Measurements from ENCODE around the gene APBA3.

APBA3 gene

DNA sequence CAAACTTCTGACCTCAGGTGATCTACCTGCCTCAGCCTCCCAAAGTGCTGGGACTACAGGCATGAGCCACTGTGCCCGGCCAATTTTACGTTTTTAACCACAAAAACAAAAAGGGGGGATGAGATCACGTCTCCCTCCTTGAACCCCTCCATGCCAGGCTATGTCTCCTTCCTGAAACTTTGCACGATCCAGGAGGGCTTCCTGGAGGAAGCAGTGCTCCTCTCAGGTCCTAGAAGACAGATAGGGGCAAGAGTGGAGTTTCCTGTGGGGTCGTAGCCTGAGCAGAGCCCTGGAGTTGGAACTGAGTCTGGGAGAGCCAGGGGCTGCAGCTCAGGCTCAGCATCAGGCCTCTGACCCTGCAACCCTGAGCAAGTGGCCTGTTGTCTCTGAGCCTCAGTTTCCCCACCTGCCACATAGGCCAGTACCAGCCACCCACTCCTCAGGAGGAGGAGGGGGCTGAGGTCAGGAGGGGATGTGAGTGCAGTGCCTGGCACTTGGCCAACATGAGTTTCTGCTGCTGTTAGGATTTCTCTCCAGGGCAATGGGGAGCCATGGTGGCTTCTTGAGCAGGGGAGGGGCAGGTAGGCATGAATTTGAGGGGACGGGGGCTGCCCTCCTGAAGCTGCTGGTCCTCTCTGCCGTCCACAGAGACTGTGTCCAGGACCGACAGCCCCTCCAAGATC is 16.0 kb downstream of the APBA3 start:
- FAIRE-seq = no peak

DNA sequence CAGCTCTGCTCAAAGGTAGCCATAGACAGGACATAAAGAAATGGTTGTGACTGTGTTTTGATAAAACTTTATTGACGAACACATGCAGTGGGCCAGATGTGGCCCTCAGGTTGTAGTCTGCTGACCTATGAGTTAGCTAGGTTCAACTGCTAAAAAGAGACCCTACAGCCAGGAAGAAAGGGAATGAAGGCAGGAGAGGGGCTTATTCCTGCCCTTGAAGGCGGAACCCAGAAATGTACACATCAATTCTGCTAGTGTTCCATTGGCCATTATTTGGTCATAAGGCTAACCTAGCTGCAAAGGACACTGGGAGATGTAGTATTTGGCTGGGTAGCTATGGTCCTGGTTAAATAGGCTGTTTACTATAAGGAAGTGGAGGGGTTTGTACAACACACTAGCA is 18.0 kb downstream of the APBA3 start:
- FAIRE-seq = no peak

DNA sequence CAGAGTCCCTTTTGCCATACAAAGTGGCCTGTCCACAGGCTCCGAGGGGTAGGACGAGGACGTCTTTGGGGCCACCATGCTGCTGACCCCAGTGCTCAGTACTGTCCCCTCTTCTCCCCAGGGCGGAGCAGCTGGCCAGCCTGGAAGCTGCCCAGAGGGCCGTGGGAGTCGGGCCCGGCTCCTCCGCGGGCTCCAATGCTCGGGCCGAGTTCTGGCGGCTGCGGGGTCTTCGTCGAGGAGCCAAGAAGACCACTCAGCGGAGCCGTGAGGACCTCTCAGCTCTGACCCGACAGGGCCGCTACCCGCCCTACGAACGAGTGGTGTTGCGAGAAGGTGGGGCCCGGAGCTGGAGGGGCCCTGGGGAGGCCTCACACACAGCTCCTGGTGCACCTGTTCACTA is 21.1 kb downstream of the APBA3 start:
- no peak for FAIRE-seq

DNA sequence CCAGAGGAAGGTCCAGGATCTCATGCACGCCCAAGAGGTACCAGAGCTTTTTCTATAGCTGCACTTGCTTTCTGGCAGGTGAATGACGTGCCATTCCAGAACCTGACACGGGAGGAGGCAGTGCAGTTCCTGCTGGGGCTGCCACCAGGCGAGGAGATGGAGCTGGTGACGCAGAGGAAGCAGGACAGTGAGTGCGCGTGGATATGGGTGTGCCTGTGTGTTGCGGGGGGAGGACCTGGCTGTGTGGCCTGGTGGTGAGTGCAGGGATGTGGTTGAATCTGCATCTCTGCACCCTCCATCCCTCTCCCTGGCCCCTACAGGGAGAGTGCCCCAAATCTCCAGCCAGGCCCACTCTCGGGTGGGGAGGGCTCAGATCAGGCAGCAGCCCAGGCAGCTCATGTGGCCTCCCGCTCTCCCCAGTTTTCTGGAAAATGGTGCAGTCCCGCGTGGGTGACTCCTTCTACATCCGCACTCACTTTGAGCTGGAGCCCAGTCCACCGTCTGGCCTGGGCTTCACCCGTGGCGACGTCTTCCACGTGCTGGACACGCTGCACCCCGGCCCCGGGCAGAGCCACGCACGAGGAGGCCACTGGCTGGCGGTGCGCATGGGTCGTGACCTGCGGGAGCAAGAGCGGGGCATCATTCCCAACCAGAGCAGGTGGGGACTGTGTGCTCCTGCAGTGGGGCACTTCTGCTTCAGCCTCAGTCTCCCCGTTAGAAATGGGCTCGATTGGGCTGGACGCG is 22.8 kb downstream of the APBA3 start:
- no peak for FAIRE-seq

DNA sequence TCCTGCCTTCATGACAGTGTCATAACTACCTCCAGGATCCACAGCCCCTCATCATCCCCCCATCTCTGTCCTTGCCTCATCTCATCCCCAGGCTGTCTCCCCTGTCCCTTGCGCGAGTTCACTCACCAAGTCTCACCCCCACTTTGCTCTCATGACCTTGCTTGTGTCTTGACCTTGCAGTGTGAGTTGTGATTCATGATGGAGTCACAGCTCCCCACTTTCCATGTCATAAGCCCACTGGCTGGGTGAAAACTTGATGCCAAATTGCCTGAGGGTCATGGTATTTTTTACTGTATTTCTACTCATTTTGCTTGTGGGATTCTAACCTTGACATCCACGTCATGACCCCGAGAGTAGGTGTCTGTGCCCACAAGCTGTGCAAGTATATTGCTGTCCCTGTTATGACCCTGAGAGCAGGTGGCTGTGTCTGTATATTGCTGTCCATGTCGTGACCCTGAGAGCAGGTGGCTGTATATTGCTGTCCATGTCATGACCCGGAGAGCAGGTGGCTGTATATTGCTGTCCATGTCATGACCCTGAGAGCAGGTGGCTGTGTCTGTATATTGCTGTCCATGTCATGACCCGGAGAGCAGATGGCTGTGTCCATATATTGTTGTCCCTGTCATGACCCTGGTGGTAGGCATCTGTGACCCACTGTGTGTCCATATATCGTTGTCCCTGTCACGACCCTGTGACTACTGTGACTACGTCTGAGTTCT is 23.8 kb downstream of the APBA3 start:
- FAIRE-seq = no peak

DNA sequence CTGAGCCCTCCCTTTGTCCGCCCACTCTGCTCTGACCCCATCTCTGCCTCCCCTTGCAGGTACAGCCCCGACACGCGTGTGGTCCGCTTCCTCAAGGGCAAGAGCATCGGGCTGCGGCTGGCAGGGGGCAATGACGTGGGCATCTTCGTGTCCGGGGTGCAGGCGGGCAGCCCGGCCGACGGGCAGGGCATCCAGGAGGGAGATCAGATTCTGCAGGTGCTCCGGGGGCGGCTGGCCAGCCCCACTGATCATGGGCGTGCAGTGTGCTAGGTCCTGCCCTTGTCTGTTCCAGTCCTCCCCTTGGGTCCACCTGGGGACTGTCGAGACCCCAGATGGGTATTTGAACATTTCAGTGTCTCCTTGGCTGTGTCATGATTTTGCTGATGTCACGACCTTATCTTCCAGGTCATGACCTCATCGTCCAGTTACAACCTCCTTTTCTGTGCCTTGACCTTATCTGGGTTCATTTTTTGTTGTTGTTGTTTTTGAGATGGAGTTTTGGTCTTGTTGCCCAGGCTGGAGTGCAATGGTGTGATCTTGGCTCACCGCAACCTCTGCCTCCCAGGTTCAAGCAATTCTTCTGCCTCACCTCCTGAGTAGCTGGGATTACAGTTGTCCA is 25.3 kb downstream of the APBA3 start:
- no peak for FAIRE-seq

DNA sequence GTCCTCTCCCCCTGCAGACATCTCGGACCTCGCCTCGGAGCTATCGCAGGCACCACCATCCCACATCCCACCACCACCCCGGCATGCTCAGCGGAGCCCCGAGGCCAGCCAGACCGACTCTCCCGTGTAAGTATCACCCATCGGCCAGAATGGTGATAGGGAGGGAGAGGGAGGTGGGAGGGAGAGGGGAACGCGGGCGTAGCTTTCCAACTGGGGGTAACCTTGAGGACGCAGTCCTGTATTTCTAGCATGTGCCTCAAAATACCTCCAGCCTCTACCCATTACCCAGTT is 27.2 kb downstream of the APBA3 start:
- no peak for FAIRE-seq

DNA sequence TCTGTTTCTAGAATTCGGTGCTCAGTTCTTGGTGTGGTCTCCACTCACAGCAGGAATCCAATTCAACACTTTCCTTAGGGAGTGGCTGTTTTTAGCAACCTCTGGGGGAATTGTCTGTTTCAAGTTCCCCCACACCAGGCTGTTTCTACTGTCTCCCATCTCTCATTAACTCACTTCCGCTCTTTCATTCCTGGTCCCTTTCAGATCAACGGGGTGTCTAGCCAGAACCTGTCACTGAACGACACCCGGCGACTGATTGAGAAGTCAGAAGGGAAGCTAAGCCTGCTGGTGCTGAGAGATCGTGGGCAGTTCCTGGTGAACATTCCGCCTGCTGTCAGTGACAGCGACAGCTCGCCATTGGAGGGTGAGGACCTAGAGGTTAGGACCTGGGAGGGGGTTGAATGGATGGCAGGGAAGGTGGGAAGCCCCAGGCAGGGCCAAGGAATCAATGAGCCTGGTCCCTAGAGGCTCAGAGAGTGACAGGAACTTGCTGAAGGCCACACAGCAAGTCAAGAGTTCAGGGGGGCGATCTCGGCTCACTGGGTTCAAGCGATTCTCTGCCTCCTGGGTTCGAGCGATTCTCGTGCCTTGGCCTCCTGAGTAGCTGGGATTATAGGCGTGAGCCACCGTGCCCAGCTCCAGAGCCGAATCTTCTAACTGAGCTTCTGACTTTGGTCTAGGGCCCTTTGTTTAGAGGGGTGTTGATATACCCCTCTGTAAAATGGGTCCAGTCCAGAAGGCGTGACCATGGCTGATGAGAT is 27.8 kb downstream of the APBA3 start:
- FAIRE-seq = no peak

DNA sequence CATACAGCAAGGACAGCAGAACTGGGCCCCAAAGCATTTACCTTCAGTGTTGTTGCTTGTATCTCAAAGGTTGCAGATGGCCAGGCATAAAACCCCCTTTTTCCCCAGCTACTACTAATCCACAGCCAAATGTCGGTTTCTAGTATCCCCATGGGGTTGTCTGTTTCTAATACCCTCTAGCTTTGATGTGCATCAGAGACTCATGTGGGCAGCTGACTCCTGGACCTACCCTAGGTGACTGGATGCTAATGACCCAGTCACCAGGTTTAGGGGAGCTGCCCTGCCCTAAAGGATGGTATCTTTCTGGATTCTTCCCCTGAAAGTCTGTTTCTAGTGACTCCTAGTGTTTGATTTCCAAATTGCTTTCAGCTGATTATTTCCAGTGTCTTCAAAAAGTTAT is 29.4 kb downstream of the APBA3 start:
- no peak for FAIRE-seq

DNA sequence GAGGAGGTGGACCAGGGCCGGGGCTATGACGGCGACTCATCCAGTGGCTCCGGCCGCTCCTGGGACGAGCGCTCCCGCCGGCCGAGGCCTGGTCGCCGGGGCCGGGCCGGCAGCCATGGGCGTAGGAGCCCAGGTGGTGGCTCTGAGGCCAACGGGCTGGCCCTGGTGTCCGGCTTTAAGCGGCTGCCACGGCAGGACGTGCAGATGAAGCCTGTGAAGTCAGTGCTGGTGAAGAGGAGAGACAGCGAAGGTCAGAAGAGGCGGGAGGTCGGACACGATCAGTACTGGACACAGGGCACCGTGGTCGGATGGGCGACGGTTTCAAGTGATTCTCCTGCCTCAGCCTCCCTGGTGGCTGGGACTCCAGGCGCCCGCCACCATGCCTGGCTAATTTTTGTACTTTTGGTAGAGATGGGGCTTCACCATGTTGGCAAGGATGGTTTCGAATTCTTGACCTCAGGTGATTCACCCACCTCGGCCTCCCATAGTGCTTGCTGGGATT is 31.0 kb downstream of the APBA3 start:
- no peak for FAIRE-seq

DNA sequence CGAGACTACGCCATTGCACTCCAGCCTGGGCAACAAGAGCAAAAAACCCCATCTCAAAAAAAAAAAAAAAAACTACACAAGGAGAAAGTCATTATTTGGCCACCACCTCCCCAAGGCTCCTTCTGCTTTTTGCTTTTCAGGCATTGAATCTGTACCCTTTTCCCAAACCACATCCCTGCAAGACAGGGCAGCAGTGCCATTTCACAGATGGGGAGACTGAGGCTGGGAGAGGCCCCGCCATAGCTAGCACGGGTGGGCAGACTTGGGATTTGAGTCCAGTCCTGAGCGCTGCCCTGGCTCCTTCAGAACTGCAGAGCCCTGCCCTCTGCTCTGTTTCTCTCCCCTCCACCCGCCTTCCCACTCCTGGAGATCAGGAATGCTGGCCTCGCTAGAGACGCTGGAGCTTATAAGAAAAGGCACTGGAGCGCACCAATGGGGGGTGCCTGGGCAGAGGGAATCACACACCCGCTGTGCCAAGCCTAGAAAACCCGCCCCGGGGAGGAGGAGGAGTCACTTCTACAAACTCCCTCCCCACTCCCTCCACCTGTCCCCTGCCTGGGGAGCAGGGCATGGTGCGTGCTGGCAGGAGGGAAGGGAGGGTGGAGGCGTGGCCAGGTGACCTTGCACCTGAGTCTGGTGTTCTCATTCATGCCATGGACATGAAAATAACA is 35.7 kb downstream of the APBA3 start:
- FAIRE-seq = no peak

DNA sequence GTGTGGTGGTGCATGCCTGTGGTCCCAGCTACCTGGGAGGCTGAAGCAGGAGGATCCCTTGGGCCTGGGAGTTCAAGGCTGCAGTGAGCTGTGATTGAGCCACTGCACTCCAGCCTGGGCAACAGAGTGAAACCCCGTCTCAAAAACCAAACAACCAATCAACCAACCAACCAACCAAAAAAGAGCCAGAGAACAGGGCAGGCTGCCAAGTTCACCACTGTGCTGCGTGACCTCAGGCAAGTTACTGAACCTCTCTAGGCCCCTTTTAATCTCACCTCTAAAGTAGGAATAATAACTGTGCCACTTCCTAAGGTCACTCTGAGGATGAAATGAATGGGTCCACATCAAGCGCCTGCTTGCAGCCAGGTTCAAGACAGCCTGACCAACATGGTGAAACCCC is 36.4 kb downstream of the APBA3 start:
- FAIRE-seq = no peak

DNA sequence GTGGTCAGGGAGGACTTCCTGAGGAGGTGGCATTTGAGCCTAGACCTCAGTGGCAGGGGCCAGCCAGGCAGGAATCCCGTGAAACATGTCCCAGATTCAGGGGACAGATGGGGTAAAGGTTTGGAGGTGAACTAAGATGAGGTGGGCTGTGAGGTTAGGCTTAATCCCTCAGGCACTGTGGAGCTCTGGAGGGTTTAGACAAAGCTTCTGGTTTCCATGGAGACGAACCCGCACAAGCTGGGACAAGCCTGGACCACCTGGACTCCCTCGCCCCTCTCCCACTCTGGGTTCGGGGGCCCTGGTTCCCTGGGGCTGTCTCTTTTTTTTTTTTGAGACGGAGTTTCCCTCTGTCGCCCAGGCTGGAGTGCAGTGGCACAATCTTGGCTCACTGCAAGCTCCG is 37.6 kb downstream of the APBA3 start:
- FAIRE-seq = no peak

DNA sequence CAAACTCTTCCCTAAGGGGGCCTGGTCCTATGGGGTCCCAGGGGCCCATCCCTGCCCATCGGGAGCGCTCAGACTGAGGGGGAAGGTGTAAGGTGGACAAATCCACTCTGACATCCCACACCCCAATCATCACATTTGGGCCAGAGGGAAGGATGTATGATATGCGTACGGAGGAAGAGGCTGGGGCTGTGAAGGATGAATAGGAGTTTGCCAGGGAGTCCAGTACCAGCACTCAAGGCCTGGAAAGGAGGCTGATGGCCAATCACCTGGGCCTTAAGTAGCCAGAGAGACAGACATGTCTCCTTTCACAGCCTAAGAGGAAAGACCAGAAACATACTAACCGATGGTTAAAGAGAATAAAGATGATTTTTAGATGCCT is 38.4 kb downstream of the APBA3 start:
- no peak for FAIRE-seq

DNA sequence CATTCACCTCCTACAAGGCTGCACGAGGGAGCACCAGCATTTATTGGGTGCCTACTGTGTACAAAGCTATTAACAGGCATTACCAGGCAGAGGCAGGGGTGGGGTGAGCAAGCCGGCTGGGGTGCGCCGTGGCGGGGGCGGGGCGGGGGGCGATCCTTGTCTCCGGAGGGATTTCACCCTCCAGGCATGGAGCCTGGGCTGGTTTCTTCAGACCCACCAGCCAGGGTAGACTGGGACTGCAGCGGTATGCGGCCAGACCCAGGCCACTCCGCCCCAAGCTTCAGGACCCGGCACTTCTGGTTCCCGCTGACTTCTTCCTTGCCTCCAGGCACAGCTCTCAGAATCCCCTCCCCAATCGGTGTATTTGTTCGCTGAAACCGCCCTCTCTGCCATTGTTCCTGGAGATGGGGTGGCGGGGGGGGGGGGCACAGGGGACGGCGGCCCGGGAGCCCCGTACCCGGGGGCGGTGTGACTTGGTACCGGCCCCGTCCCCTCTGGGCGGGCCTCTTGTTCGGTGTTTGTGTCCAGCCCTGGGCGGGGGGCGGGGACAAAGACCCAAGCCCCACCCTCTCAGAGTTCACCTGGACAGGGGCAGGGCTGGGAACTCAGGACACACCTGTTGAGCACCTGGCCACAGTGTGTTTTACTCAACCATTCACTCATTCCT is 38.9 kb downstream of the APBA3 start:
- FAIRE-seq = no peak

DNA sequence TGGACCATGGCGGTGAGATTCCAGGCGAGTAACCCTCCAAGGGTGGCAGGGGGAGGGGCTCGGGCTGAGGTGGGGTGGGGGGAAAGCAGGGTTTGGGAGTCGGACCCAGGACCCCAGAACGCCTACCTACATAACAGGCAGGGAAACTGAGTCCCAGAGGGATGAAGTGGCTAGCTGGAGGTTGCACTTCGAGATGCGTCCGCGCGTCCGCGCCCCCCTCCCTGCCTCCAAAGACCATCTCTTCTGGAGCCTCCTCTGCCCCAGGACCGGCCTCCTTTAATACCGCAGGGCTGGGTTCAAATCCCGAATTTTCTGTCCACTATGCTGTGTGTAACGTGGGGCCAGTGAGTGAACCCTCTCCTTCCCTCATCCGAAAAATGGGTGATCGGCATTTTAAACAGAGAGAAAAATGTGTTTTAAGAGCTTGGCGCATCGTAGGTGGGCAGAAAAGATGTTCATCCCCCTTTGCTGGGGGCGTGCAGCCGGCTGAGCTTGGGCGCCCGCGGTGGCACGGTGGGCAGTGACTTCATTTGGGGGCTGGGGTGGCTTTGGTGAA is 39.5 kb downstream of the APBA3 start:
- no peak for FAIRE-seq

DNA sequence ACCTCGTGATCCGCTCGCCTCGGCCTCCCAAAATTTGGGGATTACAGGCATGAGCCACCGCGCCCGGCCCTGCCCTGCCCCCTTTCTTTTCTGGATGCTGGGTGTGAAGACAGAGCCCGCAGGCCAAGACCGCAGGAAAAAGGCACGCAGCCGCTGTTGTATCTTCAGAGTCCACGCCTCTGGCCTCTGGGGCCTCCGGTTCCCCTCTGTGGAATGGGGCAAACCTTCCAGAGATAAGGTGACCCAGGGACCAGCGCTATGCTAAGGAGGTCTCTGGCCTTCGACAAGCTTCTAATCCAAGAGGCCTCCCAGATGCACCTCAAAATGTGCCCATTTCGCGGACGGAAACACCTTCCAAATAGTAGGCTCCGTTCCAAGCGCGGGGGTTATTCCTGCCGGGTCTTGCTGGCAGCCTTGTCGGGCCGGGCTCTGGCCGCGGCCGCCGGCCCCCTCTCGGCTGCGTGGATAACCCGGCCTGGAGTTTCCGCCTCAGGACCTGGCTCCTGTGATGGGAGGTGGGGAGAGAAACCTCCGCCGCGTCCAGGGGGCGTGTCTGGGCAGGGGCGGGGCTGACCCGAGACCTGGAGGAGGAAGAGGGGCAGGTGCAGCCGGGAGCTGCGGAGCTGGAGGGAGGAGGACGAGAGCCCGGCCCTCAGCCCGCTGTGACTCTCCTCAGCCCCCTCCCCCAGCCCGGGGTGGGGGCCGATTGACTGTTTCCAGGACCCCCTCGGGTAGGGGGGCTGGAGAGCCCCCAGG is 40.2 kb downstream of the APBA3 start:
- FAIRE-seq = no peak

DNA sequence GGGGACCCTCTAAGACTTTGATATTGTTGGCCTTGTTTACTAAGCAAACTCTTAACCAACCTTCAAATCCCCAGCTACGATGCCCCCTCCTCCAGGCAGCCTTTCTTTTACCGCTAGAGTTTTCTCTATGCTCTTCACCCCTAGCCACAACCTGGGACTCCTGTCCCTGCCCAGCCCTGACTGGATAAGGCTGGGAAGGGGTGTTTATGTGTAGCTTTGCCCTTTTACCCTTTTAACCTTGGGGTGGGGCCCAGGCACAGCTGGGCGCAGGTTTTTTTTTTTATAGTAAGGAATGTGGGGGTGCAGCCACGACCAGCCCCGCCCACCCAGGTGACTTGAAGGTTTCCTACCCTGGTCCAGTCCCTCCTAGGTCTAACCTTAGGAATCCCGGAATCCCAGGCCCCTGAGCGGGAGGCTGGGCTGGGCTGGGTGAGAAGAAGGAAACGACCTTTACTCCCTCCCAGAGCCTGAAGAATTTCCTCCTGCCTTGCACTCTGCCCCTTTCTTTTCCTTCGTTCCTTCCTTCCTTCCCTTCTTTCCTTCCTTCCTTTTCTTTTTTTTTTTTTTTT is 41.1 kb downstream of the APBA3 start:
- FAIRE-seq = no peak

DNA sequence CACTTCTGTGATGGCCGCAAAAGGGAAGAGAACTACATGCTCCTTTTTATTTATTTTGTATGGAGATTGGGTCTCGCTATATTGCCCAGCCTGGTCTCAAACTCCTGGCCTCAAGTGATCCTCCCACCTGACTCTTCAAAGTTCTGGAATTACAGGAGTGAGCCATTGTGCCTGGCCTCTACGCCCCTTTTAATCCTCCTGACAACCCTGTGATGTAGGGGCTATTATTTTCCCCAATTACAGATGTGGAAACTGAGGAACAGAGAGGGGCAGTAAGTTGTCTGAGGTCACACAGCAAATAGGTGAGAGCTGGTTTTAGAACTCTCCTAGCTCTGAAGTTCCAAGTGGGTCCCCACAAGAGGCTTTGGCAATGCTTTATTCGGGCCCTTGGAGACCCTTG is 41.6 kb downstream of the APBA3 start:
- no peak for FAIRE-seq

DNA sequence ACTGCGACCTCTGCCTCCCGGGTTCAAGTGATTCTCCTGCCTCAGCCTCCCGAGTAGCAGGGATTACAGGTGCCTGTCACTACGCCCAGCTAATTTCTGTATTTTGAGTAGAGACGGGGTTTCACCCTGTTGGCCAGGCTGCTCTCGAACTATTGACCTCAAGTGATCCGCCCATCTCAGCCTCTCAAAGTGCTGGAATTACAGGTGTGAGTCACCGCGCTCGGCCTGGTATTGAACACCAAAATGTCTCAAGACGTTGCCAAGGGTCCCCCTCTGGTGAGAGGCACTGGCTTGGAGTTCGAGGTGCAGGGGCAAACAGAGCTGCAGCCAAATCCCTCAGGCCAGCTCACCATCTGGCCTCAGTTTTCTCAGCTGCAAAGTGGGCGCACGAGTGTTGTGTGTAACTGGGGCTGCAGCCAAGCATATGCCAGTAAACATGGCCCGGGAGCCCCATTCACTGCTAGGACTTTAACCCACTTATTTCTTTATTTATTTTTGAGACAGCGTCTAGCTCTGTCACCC is 45.3 kb downstream of the APBA3 start:
- FAIRE-seq = no peak
